GM12874 (cell line): ENCODE results near the gene EOMES.

Source experiments
- TF ChIP-seq, protein P1 (sequence below): IDR thresholded peaks from 2 replicates; pipeline ENCODE4 v1.5.1; 2011; ENCODE audit warnings: low read depth, mild to moderate bottlenecking, control low read depth, low read length, moderate library complexity; ENCODE audit not compliant: insufficient read depth

Gene EOMES

DNA sequence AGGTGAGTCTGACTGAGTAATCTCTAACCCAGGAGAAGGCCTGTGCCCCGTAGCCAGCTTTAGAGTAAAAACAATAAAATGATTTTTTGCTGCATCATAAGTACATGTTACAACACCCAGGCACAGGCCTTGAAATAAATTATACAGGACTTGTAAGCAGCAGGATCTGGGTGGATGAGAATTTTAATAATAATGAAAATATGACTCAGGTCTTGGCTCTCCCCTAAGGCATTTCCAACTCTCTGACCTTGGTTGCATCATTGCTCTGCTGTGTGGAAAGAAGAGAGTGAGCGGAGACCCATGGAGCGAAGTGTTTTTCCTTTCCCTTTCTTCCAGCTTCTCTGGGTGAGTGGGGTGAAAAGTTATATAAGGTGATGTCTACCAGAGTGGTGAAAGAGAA is 44.6 kb downstream of the EOMES start:
- TF ChIP-seq, protein P1, sequence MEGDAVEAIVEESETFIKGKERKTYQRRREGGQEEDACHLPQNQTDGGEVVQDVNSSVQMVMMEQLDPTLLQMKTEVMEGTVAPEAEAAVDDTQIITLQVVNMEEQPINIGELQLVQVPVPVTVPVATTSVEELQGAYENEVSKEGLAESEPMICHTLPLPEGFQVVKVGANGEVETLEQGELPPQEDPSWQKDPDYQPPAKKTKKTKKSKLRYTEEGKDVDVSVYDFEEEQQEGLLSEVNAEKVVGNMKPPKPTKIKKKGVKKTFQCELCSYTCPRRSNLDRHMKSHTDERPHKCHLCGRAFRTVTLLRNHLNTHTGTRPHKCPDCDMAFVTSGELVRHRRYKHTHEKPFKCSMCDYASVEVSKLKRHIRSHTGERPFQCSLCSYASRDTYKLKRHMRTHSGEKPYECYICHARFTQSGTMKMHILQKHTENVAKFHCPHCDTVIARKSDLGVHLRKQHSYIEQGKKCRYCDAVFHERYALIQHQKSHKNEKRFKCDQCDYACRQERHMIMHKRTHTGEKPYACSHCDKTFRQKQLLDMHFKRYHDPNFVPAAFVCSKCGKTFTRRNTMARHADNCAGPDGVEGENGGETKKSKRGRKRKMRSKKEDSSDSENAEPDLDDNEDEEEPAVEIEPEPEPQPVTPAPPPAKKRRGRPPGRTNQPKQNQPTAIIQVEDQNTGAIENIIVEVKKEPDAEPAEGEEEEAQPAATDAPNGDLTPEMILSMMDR, result no peak

DNA sequence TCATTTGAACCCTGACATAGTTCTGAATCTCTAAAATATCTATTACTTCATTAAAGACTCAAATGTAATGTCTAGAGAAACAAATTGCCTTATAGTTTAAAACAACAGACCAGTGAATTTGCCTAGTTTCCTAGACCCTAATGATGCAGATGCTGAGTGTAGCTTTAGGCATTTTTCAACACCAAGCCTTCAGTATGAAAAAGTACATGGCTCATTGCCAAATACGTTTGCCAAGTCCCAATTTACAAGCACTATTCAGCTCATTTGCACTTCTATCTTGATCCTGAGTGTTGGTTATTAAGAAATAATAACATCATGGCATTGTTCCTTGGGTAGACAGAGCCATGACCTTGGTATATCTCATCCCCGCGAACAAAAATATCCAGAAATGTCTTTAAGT is 46.8 kb downstream of the EOMES start:
- TF ChIP-seq, protein P1, result no peak

DNA sequence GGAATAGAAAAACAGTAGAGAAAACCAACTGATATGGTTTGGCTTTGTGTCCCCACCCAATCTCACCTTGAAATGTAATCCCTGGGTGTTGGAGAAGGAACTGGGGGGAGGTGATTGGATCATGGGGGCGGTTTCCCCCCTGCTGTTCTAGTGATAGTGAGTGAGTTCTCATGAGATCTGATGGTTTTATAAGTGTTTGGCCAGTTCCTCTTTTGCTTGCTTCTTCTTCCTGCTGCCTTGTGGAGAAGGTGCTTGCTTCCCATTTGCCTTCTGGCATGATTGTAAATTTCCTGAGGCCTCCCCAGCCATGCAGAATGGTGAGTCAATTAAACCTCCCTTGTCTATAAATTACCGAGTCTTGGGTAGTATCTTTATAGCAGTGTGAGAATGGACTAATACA is 48.4 kb downstream of the EOMES start:
- TF ChIP-seq, protein P1, result no peak

DNA sequence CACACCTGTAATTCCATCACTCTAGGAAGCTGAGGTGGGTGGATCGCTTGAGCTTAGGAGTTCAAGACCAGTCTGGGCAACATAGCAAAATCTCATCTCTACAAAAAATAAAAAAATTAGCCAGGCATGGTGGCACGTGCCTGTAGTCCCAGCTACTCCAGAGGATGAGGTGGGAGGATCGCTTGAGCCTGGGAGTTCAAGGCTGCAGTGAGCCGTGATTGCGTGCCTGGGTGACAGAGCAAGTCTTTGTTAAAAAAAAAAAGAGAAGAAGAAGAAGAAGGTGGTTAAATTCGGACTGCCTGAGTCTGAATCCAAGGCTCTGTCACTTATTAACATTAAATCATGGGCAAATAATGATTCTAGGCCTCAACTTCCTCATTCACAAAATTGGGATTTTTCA is 51.0 kb downstream of the EOMES start:
- TF ChIP-seq, protein P1, result no peak

DNA sequence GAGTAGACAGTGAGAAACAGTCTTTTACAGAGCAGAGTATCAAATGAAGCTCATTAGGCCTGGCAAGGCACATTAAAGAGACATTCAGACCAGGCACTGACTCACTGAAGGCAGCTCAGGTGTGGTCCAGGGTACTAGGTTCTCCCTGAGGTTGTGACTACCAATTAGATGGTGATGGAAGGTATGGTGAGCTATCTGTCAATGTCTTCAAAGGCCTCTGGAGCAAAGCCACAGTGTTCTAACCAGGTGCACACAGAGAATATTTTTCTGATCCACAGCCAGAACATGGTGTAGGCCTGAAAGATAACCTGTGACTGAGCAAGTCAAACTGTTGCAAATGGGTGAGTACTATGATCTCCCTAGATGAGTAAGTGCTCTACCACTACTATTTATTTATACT is 51.5 kb downstream of the EOMES start:
- TF ChIP-seq, protein P1, result no peak

DNA sequence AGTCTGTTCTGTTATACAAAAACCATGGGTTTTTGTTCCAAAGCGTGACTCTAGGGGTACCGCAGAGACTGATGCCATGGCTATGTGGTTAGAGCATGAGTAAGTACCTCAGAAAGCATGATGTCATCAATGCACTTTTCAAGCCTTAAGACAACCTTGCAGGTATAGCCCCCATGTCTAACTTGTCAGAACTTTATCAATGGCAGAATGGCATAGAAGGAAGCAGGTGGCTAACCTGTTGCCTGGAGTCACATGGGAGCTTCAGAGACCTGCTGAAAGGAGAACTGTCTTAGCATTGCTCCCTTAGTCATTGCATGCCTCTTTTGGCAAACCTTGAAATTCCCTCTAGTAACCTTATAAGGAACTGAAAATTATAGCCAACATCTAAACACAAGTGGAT is 52.5 kb downstream of the EOMES start:
- TF ChIP-seq, protein P1, result no peak

DNA sequence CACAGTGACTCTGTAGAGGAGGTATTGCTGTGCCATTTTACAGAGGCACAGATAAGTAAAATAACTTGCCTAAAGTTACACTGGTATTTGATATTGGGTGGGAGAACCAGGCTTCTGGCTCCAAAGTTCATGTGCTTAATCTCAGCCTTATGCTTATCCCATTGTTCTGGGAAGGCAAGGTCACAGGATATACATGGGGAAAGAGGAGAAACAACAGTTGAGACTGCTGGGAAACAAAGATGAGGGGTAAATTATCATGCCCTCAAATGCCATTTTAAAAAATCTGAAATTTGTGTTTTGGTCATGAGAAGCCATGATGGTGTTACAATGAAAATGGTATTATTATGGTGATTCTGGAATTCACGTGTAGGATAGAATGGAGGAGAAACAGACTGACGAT is 54.4 kb downstream of the EOMES start:
- TF ChIP-seq, protein P1, result no peak

DNA sequence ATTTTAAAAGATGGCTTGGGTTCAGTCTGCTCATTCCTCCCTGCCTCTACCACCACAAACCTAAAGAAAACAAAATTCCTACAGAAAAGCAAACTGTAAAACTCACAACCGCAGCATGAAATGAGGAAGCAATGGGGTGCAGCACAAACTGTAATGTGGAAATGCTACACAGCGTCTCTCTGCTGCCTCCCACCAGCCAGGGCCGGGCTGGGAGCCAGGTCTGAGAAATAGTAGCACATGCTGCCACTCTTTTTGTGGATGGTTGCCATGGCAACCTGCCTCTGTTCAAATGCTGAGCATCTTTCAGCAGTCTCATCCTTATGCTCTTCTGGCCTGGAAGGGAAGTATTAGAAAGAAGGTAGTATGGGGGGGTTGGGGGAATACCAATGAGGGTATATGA is 55.4 kb downstream of the EOMES start:
- TF ChIP-seq, protein P1, result no peak
